GM12892 (cell line): ENCODE data around the gene GLIS1.

Source experiments
- POLR2A ChIP-seq: IDR thresholded peaks from 2 replicates; pipeline ENCODE4 v1.6.1; 2011; ENCODE audit warnings: low read depth, low read length, control low read depth
- POLR2AphosphoS5 ChIP-seq: IDR thresholded peaks from 2 replicates; pipeline ENCODE4 v1.6.1; 2011; ENCODE audit warnings: low read depth, low read length, control low read depth

DNA sequence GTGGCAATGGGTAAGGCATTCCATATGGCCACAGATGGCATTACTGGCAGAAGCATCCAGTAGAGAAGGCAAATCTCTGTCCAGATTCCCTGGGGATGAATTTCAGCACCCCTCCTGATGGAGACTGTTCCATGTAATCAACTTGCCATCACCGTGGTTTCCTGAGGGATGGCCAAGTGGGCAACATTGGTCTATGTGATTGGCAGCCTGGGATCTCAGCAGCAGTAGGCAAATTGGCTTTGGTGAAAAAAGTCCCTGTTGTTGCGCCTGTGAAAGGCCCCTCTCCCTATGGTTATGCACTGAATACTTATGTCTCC is 260.5 kb downstream of the GLIS1 start:
- TF ChIP-seq POLR2A (no peak), POLR2AphosphoS5 (no peak)
